ENCODE measurements around the gene ACOT2.
A peak's percentile ranks its signal among the peaks of the same experiment; 100 is the strongest.
"Not testable (repeated sequence)": the region's sequence is repeated elsewhere in the genome, so short reads cannot be mapped to it uniquely, and the experiment has no call there.

The ACOT2 gene, protein sequence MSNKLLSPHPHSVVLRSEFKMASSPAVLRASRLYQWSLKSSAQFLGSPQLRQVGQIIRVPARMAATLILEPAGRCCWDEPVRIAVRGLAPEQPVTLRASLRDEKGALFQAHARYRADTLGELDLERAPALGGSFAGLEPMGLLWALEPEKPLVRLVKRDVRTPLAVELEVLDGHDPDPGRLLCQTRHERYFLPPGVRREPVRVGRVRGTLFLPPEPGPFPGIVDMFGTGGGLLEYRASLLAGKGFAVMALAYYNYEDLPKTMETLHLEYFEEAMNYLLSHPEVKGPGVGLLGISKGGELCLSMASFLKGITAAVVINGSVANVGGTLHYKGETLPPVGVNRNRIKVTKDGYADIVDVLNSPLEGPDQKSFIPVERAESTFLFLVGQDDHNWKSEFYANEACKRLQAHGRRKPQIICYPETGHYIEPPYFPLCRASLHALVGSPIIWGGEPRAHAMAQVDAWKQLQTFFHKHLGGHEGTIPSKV

DNA sequence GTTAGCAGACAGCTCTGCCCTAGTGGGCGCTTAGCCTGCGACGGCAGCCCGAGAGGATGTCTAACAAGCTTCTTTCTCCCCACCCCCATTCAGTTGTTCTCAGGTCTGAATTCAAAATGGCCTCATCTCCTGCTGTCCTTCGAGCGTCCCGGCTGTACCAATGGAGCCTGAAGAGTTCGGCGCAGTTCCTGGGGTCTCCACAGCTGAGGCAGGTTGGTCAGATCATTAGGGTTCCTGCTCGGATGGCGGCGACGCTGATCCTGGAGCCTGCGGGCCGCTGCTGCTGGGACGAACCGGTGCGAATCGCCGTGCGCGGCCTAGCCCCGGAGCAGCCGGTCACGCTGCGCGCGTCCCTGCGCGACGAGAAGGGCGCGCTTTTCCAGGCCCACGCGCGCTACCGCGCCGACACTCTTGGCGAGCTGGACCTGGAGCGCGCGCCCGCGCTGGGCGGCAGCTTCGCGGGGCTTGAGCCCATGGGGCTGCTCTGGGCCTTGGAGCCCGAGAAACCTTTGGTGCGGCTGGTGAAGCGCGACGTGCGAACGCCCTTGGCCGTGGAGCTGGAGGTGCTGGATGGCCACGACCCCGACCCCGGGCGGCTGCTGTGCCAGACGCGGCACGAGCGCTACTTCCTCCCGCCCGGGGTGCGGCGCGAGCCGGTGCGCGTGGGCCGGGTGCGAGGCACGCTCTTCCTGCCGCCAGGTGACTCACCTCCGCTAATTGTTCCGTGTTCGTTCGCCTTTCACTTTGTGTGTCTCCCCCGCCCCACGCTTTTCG, at the start of gene ACOT2:
Gene ACOT2, plus strand, starts transcription at position 29 of the 774 bp plus-strand sequence. Its CDS starts 28 bp downstream, at position 57.
- peak in 45 of 51 donors; percentile 17 to 85 (median 48) for DNase-seq

DNA sequence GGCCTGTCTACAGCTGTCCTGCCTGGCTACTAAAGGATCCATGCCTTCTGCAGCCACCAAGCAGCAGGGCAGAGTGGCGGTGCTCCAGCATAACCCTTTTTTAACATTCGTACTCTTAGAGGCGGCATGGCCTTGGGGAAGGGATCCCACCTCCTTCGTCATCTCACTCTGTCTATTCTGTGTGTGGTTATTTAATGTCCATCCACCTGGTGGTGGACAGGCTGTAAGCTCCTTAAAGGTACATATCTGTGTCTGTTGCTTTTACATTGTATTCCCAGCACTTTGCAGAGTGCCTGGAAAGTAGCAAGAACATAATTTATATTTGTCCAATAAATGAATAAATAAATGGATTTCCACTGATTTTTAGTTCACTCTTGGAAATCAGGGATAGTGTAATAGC, 47.8 kb upstream of the ACOT2 start:
- no peak for DNase-seq

DNA sequence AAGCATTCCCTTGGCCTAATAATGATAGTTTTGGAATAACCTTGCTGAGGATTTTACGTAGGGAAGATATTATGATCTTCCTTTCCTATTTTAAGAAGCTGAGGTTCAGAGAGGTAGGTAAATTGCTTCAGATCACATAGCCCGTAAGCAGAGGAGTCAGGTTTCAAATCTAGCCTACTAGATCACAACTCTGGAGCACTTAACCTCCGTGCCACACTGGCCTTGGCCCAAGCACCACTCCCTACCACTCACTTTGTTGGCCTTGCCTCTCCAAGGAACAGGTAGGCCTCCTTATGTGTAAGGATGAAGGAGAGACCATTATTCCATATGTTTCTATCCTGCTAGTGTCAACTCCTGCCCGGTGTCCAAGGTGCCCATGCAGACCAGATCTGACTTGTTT, 44.5 kb upstream of the ACOT2 start:
- DNase-seq = no peak

DNA sequence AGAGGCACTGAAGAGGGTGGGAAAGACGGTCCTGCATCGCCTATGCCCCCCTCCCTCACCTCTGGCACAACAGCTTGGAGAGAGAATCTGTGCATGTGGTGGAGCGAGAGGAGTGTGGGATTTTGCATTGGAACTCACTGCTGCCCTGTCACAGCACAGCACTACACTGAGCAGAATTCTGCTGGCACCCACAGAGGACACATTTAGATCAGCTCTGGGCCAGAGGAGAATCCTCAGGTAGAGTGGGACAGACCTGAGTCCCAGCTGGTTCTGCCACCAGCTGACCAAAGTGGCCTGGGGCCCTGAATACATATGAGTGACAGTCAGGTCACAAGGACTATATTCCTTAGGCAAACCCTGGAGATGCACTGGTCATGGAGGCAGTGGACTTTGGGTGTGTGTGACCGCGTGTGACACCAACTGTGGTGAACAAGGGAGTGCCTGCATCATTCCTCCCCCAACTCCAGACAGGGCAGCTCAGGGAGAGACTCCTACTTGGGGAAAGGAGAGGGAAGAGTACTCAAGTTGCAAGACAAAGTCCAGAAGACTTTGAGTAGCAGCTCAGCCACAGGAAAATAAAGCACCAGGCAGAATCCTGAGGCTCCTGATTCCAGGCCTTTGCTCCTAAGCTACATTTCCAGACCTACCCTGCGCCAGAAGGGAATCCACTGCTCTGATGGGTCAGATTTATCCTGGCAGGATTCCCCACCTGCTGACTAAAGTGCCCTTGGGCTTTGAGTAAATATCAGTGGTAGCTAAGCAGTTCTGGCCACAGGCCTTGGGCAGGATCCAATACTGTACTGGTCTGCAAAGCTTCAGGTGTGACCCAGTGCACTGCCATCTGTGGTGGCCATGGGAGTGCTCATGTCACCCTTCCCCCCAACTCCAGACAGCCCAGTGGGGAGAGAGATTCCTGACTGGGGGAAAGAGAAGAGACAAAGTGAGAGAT, 42.7 kb upstream of the ACOT2 start:
- DNase-seq = no peak

DNA sequence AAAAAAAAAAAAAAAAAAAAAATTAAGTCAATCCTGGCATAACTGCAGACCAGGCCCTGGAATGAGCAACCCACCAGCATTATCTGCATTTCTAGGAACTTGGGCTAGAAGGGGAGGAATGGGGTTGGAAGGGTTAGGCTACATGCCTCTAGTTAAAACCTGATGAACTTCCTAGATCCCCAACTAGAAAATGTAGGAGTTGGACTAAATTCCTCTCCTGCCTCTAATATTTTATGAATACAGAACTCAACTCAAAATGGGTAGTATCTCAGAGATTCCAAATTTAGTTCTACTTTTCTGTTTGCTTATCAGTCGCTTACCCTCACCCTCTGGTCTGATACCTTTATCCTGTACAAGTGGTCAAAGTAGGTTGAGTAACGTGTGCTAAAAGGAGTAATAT, 39.7 kb upstream of the ACOT2 start:
- DNase-seq = not testable (repeated sequence)

DNA sequence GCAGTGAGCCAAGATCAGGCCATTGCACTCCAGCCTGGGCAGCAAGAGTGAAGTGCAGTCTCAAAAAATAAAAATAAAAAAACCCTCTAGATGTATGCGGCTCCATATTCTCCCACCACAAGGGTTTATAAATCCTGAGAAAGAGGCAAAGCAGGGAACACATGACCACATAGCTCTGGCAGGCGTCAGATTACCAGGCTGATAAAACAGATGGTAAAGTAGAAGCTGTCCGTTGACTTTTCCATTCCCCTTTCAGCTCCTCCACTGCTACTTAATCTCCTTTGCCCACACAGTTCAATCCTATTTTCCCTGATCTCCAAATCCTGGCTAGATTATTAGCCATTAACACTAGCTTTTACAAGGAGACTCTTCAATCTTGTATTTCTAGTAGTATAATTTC, 37.0 kb upstream of the ACOT2 start:
- DNase-seq = not testable (repeated sequence)

DNA sequence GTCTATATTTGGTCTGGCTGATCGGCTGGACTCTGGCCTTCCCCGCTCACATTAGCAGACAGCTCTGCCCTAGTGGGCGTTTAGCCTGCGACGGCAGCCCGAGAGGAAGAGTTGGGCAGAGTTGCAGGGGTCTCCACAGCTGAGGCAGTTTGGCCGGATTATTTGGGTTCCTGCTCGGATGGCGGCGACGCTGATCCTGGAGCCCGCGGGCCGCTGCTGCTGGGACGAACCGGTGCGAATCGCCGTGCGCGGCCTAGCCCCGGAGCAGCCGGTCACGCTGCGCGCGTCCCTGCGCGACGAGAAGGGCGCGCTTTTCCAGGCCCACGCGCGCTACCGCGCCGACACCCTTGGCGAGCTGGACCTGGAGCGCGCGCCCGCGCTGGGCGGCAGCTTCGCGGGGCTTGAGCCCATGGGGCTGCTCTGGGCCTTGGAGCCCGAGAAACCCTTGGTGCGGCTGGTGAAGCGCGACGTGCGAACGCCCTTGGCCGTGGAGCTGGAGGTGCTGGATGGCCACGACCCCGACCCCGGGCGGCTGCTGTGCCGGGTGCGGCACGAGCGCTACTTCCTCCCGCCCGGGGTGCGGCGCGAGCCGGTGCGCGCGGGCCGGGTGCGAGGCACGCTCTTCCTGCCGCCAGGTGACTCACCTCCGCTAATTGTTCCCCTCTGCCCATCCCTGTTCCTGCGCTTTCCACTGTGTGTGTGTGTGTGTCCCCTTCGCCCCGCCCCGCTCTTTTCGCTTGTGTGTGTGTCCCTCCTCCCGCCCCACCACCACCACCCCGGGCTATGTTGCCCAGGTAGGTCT, 31.6 kb upstream of the ACOT2 start:
- peak in 14 of 51 donors; percentile 5 to 60 (median 38) for DNase-seq

DNA sequence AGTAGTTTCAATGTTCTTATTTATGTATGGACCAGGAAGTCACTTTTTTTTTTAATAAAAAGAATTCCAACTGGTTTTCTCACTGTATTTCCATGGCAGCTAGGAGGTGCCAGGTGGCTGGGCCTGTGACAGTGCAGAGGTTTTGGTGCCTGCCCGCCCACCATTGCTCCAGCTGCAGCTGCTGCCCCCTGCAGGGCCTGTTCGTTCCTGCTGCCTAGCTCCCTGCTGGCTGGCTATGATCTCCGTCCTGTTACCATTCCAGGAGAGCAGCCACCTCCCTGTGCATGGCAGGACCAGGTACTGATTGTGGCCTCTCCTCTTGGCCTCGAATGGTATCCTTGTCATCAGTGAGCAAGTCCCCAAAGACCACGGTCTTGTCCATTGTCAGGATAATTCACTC, 30.0 kb upstream of the ACOT2 start:
- DNase-seq = peak in 11 of 51 donors; percentile 0 to 34 (median 8)

DNA sequence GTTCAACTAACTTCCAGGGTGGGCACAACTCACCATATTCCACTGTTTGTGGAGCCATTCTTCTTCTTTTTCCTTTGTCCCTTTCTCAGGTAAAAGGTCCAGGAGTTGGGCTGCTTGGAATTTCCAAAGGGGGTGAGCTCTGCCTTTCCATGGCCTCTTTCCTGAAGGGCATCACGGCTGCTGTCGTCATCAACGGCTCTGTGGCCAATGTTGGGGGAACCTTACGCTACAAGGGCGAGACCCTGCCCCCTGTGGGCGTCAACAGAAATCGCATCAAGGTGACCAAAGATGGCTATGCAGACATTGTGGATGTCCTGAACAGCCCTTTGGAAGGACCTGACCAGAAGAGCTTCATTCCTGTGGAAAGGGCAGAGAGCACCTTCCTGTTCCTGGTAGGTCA, 26.1 kb upstream of the ACOT2 start:
- not testable (repeated sequence) for DNase-seq

DNA sequence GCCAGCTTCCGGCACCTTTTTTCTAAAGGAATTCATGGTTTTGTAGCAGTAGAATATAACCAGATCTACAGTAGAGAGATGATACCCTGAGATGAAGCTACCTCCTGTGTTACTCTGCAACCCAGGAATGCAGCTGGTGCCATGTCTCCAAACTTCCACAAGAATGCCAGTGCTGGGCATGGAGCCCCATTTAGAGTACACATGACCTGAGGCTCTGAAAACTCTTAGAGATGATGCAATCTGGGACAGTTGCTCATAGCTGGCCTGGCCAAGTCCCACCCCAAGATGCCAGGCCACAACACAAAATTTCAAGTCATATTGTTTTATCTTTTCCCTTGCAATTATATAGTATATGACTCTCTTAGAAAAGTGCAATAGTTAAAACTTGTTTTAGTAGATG, 23.7 kb upstream of the ACOT2 start:
- DNase-seq = not testable (repeated sequence)

DNA sequence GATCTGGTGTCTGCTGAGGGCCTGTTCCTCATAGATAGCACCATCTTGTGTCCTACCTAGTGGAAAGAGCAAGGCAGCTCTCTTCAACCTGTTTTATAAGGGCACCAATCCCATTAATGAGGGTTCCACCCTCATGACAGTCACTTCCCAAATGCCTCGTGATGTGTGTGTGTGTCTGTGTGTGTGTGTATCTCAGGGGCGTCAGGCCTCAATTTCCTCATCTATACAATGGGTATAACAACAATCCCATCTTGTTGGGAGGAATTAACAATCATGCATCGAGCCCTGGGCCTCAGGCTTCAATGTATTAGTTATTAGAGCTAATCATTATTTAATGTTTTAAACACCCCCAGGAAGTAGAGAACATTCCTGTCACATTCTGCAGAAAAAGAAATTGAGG, 19.9 kb upstream of the ACOT2 start:
- not testable (repeated sequence) for DNase-seq

DNA sequence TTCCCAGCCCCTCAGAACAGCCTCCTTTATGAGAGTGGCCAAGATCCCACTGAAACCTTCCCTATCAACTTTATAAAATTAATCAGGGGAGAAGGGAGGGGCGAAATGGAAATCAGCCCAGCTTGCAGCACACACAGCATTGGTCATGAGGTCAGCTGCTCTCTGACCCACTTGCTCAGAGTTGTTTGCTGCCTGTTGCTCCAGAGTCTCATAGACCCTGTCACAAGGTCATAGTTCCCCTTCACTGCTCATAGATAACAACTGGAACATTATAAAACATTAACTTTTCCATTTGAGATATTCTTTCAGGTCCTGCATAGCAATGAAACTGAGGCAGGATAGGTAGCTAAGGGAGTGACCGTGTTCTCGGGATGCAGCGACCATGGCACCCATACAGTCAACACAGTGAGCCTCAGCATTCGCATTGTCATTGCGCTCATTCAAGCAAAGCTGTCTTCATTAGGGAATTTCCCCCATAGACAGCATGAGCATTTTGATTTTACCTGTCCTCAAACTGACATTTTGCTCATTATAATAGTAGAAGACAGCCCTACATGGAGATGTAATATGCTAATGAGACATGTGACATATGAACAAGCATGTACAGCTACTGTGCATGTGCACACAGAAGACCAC, 19.0 kb upstream of the ACOT2 start:
- not testable (repeated sequence) for DNase-seq

DNA sequence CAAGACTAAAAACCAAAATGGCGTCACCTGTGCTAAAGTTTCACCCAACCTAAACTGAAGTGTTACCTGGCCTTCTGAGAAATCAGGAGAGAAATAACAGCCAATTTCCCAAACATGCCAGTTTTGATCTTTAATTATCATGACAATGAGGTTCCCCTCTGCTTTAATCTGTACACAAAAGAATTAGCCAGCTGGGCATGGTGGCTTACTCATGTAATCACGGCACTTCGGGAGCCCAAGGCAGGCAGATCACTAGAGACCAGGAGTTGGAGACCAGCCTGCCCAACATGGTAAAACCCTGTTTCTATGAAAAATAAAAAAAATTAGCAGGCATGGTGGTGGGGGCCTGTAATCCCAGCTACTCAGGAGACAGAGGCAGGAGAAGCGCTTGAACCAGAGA, 15.2 kb upstream of the ACOT2 start:
- DNase-seq = no peak

DNA sequence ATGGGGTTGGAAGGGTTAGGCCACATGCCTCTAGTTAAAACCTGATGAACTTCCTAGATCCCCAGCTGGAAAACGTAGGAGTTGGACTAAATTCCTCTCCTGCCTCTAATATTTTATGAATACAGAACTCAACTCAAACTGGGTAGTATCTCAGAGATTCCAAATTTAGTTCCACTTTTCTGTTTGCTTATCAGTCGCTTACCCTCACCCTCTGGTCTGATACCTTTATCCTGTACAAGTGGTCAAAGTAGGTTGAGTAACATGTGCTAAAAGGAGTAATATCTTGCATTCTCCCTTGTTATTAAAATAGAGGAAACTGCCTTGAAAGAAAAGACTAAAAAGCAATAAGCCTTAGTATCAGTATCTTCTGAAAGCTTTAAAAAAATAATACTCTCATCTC, 11.8 kb upstream of the ACOT2 start:
- not testable (repeated sequence) for DNase-seq

DNA sequence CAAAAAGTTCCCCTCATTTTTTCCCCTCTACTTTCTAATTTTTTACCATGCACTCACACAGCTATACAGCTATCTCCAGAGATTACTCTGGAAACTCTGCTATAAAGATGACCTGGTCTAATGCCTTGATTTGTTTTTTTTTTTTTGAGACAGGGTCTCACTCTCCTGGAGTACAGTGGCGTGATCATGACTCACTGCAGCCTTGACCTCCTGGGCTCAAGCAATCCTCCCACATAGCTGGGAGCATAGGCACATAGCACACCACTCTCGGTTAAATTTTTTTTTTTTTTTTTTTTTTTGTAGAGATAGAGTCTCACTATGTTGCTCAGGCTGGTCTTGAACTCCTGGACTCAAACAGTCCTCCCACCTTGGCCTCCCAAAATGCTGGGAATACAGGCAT, 10.8 kb upstream of the ACOT2 start:
- DNase-seq = not testable (repeated sequence)

DNA sequence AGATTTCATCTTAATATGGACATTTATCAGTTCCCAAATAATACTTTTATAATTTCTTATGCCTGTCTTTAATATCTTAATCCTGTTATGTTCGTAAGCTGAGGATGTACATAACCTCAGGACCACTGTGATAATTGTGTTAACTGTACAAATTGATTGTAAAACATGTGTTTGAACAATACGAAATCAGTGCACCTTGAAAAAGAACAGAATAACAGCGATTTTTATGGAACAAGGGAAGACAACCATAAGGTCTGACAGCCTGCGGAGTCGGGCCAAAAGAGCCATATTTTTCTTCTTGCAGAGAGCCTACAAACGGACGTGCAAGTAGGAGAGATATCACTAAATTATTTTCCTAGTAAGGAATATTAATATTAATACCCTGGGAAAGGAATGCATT, 6.8 kb upstream of the ACOT2 start:
- not testable (repeated sequence) for DNase-seq

DNA sequence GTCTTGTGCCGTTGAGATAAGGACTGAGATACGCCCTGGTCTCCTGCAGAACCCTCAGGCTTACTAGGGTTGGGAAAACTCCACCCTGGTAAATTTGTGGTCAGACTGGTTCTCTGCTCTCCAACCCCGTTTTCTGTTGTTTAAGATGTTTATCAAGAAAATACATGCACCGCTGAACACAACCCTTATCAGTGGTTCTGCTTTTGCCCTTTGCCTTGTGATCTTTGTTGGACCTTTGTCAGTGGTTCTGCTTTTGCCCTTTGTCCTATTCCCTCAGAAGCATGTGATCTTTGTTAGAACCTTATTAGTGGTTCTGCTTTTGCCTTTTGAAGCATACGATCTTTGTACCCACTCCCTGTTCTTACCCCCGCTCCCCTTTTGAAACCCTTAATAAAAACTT, 6.3 kb upstream of the ACOT2 start:
- DNase-seq = not testable (repeated sequence)

DNA sequence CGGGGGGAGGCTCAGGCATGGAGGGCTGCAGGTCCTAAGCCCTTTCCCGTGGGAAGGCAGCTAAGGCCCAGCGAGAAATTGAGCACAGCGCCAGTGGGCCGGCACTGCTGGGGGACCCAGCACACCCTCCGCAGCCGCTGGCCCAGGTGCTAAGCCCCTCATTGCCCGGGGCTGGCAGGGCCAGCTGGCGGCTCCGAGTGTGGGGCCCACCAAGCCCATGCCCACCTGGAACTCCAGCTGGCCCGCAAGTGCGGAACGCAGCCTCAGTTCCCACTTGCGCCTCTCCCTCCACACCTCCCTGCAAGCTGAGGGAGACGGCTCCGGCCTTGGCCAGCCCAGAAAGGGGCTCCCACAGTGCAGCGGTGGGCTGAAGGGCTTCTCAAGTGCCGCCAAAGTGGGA, 2.6 kb upstream of the ACOT2 start:
- DNase-seq = not testable (repeated sequence)

DNA sequence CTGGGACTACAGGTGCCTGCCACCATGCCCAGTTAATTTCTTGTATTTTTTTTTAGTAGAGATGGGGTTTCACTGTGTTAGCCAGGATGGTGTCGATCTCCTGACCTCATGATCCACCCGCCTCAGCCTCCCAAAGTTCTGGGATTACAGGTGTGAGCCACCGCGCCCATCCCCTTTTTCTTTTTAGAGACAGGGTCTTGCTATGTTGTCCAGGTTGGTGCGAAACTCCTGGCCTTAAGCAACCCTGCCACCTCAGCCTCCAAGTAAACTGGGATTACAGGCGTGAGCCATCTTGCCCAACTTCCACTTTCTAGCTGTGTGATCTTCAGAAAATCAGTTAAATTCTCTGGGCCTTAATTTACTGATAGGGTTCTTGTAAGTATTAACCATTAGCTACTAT, 2.1 kb upstream of the ACOT2 start:
- DNase-seq = not testable (repeated sequence)

DNA sequence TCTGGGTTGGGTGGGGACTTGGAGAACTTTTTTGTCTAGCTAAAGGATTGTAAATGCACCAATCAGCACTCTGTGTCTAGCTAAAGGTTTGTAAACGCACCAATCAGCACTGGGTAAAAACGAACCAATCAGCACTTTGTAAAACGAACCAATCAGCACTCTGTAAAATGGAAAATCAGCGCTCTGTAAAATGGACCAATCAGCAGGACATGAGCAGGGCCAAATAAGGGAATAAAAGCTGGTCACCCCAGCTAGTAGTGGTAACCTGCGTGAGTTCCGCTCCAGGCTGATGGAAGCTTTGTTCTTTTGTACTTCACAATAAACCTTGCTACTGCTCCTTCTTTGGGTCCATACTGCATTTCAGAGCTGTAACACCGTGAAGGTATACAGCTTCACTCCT, 1.7 kb upstream of the ACOT2 start:
- DNase-seq = no peak
